Activated CD4-positive, alpha-beta T cell treated with anti-CD3 and anti-CD28 coated beads for 4 hours (primary cell): ENCODE data around the gene TOP3B.
"Not testable (repeated sequence)": the region's sequence is repeated elsewhere in the genome, so short reads cannot be mapped to it uniquely, and the experiment has no call there.

ENCODE experiments used
- DNase-seq, 2 donors: peaks; one replicate each; pipeline ENCODE4 v3.0.0-alpha.2; 2020

Gene TOP3B

DNA sequence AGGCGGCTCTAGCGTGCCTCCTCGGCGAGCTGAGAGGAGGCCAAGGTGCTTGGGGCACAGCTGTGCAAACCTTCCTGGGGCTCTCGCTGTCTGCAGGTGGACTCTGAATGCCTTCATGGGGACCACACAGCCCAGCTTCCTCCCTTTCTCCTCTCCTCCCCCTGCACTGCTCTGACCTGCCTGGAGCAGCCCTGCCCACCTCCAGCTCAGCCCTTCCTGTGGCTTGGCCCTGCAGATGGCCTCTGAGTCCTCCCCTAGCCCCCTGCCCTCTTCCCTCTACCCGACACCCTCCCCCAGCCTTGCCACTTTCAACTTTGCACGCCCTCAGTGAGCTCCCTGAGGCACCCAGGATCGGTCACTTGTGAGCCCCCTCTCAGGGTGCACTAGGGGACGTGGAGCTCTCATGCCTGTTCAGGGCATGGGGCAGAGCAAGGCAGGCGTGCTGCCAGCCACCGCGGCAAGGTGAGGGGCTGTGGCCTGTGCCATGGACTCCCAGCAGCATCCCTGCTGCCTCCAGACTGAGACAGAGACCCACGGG is 61.3 kb downstream of the TOP3B start:
- DNase-seq: no peak

DNA sequence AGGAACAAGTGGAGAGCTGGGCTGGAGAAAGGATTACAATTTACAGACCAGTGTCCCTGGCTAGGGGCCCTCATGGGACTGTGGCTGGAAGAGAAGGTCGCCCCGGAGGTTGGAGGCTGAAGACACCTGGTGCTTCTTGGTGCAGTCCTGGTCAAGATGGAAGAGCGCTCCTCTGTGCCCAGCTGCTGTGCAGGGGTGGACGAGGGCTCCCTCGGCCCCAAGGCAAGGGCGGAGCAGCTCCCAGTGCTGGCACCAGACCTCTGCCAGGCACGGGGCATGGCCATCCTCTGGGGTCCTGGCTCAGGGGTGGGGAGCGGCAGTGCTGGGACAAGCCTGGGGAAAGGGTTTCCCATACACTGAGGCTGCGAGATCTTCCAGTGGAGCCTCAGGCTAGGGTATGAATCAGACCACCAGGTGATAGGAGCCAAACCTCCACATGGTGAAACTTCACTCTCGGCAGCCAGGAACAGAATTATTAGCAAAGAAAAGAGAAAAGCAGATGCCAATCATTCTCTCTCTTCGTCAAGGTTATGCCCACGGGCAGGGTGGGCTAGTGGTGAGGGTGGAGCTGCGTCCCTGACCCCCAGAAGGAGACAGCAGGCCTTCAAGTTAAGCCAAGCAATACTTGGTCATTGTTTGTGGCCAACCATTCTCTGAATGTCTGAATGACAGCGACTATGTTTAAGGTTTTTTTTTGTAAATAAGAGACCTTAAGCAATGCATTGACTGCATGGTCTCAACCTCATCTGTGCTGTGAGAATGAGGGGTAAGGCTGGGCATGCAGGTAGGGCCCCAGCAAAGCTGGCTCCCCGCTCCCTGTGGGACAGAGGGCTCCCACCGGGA is 62.0 kb downstream of the TOP3B start:
- no peak for DNase-seq

DNA sequence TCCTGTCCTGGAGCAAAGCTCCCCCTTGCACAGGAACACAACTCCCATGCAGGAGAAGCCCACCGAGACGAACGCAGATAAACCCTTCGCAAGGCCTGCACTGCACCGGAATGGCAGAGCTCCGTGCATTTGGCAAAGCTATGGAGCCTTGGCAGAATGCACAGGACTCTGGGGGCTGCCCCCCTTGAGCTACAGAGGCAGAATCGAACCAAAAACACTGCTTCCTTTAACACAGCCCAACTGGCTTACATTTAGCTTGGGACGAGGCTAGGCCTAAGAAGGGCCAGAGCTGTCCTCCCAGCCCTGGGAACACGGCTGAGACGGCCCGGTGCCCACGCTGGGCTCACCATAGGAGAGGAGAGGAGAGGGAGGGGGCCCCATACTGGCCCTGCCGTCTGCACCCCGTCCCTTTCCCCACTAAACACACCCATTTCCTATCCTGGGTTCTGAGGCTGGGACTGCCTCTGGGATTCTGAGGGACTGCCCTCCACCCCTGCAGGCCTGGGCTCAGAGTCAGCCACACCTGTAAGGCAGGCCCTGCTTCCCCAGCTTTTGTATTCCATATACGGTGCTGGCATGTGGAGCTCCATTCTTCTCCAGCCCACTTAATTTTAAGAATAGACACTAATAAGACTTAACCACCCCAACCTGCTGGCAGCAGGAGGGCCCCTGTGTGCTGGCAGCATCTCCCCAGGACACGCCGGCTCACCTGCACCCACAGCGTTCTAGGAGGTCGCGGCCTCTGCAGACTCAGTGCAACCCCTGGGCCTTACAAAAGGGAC is 62.9 kb downstream of the TOP3B start:
- no peak for DNase-seq

- DNase-seq: no peak
Measured at GRCh38 chr22:21918466-21919185, 64.0 kb downstream of the TOP3B start.

- DNase-seq: no peak
Measured at GRCh38 chr22:21917959-21918261, 64.7 kb downstream of the TOP3B start.

DNA sequence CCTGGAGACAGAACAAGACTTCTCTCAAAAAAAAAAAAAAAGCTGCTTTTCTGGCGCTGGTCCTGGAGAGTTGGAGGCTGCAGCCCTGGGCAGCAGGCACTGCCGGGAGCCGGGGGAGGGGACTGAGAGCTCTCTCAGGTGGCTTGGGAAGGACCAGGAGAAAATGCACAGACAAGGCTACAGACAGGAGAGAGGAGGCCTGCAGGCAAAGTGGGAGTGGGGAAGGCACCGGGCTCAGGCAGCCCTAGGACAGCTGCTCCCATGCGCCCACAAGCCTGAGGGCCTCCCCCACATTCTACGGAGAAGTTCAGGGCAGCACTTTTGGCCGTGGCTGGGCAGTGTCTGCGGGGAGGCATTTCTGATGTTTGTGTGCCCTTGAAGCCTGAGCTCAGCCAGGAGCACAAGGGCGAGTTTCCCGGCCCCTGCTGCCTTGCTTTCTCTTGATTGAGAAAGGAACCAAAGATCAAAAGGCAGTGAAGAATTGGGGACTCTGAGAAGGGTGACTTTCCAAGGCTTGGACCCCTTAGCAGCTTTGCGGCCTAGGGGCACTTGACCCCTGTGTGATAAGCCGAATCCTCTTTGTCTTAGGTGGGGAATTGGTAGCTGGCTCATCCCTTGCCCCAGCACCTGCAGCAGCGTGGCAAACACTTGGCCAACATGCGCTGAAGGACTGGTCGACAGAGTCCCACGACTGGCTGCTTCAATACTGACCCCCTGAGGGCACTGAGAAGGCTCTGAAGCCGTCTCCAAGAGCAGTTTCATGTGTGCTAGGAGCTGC is 65.2 kb downstream of the TOP3B start:
- no peak for DNase-seq

GRCh38 chr22:21916309-21916918 is 66.2 kb downstream of the TOP3B start:
- DNase-seq: no peak

GRCh38 chr22:21915624-21916308 is 66.8 kb downstream of the TOP3B start:
- DNase-seq: no peak

DNA sequence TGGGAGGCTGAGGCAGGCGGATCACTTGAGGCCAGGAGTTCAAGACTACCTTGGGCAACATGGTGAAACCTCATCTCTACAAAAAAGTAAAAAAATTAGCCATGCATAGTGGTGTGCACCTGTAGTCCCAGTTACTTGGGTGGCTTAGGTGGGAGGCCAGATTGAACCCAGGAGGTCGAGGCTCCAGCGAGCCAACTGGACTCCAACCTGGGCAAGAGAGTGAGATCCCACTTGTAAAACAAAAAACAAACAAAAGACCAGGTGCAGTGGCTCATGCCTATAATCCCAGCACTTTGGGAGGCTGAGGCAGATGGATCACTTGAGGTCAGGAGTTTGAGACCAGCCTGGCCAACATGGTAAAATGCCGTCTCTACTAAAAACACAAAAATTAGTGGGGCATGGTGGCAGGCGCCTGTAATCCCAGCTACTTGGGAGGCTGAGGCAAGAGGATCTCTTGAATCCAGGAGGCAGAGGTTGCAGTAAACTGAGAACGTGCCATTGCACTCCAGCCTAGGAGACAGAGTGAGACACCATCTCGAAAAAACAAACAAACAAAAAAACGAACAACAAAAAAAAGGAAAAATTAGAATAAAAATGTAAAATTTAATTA is 68.4 kb downstream of the TOP3B start:
- DNase-seq: not testable (repeated sequence)

DNA sequence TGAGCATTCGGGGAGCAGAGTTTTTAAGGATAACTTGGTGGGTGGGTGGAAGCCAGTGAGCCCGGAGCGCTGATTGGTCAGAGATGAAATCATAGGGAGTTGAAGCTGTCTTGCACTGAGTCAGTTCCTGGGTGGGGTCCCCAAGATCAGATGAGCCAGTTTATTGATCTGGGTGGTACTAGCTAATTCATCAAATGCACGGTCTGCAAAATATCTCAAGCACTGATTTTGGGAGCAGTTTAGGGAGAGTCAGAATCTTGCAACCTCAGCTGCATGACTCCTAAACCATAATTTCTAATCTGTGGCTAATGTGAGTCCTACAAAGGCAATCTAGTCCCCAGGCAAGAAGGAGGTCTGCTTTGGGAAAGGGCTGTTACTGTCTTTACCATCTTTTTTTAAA is 72.2 kb downstream of the TOP3B start:
- not testable (repeated sequence) for DNase-seq

- no peak for DNase-seq
Measured at GRCh38 chr22:21909871-21910270, 72.7 kb downstream of the TOP3B start.

DNA sequence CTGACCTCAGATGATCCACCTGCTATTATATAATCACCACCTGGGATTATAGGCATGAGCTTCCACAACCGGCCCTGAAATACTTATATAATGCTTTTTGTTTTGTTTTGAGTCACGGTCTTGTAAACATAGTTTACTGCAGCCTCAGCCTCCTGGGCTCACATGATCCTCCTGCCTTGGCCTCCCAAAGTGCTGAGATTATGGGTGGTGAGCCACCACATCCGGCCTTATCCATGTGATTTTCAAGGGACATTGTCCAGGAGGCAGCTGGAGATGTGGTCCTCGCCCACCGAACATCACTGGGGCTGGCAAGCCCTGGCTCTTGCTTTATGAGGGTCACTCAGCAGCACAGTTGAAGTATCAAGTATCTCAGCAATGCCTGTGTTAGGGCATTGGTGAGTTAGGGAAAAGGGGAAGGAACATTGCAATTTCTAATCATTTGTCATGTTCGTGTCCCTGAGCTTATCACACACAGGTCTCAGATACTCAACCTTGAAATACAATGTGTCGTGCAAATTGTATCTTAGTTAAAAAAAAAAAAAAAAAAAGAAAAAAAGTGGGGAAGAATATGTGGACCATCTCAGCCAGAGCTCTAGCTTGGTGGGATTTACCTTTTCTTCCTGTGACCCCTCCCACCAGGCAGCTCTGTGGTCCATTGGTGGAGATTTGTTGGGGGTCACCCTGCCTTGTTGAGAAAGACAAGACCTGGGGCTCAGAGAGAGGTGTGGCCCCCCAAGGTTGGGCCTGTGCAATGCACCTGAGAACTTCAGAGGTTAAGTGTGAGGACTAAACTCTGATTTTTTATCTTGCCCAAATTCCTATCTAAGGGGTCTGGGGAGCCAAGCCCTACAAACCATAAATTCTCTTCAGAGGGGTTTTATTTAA is 74.7 kb downstream of the TOP3B start:
- no peak for DNase-seq
